Raji (cell line): ENCODE results near the gene SLC24A4.

ENCODE experiments used
- POLR2A ChIP-seq: IDR thresholded peaks from 2 replicates; pipeline ENCODE4 v1.6.1; 2011; ENCODE audit warnings: low read depth, low read length, control low read depth; ENCODE audit not compliant: insufficient read depth

SLC24A4 gene, protein sequence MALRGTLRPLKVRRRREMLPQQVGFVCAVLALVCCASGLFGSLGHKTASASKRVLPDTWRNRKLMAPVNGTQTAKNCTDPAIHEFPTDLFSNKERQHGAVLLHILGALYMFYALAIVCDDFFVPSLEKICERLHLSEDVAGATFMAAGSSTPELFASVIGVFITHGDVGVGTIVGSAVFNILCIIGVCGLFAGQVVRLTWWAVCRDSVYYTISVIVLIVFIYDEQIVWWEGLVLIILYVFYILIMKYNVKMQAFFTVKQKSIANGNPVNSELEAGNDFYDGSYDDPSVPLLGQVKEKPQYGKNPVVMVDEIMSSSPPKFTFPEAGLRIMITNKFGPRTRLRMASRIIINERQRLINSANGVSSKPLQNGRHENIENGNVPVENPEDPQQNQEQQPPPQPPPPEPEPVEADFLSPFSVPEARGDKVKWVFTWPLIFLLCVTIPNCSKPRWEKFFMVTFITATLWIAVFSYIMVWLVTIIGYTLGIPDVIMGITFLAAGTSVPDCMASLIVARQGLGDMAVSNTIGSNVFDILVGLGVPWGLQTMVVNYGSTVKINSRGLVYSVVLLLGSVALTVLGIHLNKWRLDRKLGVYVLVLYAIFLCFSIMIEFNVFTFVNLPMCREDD

GRCh38 chr14:92323011-92323915, at the start of gene SLC24A4:
TSS of gene SLC24A4 (plus strand) at chr14:92323165. CDS start at chr14:92323831, 666 bp downstream.
- no peak for TF ChIP-seq POLR2A

- no peak for TF ChIP-seq POLR2A
These were observed 49.8 kb upstream of the SLC24A4 start for GRCh38 chr14:92273166-92273565.

DNA sequence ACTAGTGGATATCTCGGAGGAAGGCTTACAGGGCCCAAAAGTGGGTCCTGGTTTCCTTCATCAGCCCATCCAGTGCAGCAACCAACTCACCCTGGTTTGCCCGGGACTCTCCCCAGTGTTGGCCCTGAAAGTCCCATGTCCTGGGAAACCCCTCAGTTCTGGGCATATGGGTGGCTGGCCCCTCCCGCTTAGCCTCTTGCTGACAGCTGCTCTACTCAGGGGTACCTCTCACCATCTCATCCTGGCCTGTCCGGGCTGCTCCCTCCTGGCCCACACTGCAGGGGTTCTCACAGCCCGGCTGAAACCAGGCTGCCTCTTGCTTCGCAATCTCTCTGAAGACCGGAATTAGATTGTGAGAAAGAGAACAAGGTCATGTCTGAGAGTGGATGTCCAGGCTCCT, 48.9 kb upstream of the SLC24A4 start:
- no peak for TF ChIP-seq POLR2A

DNA sequence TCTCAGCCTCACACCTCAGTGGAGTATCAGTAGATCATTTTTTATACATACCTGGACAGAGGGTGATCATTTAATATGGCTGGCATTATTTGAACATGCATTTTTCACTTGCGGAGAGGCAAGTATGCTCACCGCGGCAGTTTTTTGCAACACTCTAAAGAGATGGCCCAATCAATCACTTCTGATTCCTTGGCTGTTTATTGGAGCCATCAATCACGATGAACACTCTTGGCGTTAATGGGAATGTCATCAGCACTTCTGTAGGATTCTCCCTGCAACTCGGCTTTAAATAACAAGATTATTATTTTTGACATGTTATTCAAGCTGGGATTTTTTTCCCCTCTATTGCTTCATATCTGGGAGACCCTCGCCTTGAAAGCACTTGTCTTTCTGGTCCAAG, 46.9 kb upstream of the SLC24A4 start:
- TF ChIP-seq POLR2A, result no peak

GRCh38 chr14:92277031-92277430, 45.9 kb upstream of the SLC24A4 start:
- no peak for TF ChIP-seq POLR2A

- no peak for TF ChIP-seq POLR2A
These were observed 42.3 kb upstream of the SLC24A4 start for GRCh38 chr14:92280554-92281262.

GRCh38 chr14:92282669-92283068, 40.3 kb upstream of the SLC24A4 start:
- TF ChIP-seq POLR2A, result no peak

DNA sequence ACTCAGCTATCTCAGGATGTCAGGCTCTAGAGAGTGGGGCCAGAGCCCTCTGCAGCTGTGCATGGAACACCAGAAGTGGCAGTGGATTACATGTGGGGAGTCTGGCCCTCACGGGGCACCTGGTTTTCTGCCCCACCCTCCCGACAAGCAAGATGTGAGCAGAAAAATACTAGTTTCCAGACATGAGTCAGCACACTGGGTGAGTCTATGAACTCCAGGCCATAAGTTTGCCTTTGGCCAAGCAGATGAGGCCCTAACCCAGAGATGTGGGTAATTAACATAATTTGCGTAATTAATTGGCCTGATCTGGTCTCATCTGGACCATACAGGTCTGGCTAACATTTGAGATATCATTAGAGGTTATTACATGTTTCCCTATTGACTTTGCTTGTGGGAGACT, 37.7 kb upstream of the SLC24A4 start:
- TF ChIP-seq POLR2A, result no peak

DNA sequence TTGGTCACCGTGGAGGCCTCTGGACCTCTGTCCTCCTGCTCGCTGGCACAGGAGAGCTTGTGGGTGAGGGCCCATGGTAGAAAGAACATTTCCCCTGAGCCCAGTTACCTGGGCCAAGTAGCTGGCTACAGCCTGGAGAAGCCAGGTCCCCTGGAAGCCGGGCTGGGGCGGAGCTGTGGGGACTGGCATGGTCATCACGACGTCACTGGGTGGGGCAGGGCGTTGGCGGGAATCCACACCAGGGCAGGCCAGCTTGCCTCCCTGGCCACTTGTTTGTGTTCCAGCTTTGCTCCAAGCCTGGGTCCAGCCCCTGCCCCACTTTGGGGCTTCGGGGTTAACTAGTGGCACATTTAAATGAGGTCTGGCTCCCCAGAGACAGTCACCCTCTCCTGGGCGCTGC, 35.0 kb upstream of the SLC24A4 start:
- TF ChIP-seq POLR2A, result no peak

DNA sequence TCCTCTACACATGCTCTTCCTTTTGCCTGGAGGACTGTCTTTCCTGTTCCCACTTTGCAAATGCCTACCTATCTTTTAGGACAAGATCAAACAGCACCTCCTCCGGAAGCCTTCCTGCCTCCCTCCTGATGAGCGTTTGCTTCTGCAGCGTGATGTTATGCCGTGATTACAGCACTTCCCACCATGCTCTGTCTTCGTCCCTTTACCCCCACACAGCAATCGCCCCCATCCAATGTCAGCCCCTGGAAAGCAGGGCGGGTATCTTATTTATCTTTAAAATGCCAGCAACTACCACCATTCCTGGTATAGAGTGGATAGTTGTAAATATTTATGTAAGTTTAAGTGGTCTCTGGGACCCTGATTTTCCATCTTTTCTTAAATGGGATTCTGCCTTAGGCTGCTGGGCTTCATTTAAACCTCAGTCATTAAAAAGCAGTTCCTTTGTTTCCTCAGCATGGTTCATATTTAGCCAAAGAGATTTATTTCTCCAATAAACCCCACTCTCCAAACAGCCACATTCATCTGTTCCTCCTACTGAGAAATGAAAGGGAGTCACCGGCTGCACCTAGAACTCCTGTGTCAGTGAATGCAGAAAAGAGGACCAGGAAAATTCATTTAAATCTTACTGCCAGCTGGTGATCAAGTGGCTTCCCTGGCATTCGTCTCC, 33.8 kb upstream of the SLC24A4 start:
- TF ChIP-seq POLR2A, result no peak

- TF ChIP-seq POLR2A, result no peak
These were observed 30.3 kb upstream of the SLC24A4 start for GRCh38 chr14:92292673-92293072.

GRCh38 chr14:92294506-92294905, 28.5 kb upstream of the SLC24A4 start:
- no peak for TF ChIP-seq POLR2A

GRCh38 chr14:92297818-92298595, 25.0 kb upstream of the SLC24A4 start:
- no peak for TF ChIP-seq POLR2A

DNA sequence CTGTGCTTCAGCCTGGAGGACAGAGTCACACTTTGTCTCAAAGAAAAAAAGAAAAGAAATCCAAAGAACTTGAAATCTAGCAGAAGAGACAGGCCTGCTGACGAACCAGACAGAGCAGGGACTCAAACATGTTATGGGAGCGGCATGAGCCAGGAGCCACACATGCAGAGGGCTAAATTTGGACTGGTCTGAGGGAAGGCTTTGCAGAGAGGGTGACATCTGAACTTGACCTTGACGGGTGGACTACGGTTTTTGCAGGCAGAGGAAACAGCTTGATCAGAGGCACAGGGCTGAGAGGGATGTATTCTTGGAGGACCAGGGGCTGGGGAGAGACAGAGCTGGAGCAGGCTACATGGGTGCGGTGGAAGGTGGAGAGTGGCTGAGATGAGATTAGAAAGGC, 20.5 kb upstream of the SLC24A4 start:
- no peak for TF ChIP-seq POLR2A
